GM19025 (cell line): ENCODE results near the gene COMMD4.
"Not testable (repeated sequence)": the region's sequence is repeated elsewhere in the genome, so short reads cannot be mapped to it uniquely, and the experiment has no call there.

Experiments
- ATAC-seq: cut with Tn5 transposase; IDR thresholded peaks from one replicate; pipeline ENCODE4 v1.9.1; 2021; ENCODE audit warnings: mild to moderate bottlenecking, low read depth, moderate library complexity; ENCODE audit not compliant: unreplicated experiment

Gene COMMD4

DNA sequence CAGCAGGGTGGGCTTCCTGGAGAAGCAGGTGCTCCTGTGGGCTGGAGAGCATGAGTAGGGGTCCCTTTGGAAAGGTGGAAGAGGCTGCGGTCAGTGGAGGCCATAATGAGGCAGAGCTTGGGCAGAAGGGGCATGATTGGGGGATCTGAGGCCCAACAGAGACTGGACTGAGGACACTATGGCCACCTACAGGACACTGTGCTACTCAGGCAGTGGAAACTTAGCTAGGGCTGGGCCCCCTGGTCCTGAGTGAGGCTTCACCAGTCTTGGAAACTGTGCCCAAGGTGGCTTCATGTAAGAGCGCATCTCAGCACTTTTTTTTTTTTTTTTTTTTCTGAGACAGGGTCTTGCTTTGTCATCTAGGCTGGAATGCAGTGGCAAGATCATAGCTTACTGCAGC, 6.3 kb upstream of the COMMD4 start:
- ATAC-seq, result no peak

DNA sequence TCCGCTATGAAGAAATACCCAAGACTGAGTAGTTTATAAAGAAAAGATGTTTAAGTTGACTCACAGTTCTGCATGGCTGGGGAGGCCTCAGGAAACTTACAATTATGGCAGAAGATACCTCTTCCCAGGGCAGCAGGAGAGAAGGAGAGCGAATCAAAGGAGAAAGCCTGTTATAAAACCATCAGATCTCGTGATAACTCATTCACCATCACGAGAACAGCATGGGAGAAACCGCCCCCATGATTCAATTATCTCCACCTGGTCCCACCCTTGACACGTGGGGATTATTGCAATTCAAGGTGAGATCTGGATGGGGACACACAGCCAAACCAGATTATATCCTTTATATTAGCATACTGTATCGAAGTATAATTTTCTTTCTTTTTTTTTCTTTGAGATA, 3.8 kb upstream of the COMMD4 start:
- not testable (repeated sequence) for ATAC-seq

DNA sequence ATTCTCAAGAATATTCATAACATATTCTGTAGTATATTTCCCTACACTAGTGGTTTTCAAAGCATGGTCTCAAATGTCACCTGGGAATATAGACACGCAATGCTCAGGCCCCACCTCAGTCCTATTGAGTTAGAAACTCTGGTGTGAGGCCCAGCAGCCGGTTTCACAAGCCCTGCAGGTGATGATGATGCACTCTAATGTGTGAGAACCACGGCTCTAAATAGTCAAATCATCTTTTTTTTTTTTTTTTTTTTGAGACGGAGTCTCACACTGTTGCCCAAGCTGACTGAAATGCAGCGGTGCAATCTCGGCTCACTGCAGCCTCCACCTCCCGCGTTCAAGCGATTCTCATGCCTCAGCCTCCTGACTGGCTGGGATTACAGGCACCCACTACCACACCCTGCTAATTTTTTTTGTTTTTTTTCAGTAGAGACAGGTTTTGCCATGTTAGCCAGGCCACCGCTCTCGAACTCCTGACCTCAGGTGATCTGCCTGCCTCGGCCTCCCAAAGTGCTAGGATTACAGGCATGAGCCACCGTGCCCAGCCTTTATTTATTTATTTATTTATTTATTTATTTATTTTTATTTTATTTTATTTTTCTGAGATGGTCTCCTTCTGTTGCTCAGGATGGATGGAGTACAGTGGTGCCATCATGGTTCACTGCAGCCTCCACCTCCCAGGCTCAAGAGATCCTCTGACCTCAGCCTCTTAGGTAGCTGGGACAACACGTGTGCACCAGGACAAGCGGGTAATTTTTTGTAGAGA, 2.0 kb upstream of the COMMD4 start:
- not testable (repeated sequence) for ATAC-seq

DNA sequence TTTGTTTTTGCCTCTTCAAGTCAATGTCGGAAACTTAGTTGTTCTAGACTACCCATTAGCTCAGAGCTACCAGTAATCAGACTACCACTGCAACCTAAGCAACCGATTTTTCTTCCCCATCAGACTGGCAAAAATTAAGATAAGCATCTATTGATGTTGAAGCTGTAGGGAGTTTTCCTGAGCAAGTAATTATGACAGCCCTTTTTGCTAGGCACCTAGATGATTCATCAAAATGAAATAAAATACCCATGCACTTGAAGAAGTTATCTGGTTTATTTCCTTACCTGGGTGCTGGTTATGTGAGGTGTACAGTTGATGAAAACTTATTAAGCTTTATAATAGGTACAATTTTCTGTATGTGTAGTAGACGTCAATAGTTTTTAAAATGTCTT, 554 bp upstream of the COMMD4 start:
- ATAC-seq, result no peak

DNA sequence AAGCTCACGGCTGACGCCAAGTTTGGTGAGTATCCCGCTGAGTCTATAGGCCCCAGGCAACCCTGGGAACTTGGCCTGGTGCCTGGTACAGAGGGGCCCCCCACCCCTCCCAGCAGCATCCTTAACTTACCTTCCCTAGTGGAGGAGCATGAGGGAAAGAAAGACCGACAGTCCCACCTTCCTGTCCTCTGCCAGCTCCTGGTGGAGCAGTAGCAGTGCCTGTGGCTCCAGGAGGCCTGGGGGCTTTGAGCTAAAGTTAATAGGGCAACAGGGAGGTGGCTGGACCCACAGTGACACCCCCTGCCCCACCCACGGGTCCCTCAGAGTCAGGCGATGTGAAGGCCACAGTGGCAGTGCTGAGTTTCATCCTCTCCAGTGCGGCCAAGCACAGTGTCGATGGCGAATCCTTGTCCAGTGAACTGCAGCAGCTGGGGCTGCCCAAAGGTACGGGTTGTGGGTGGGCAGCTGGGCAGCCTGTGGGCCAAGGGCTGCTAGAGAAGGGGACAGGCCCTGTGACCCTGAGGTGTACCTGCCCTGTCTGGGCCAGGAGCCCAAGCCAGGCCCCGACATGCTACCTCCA, 2.9 kb downstream of the COMMD4 start:
- no peak for ATAC-seq

DNA sequence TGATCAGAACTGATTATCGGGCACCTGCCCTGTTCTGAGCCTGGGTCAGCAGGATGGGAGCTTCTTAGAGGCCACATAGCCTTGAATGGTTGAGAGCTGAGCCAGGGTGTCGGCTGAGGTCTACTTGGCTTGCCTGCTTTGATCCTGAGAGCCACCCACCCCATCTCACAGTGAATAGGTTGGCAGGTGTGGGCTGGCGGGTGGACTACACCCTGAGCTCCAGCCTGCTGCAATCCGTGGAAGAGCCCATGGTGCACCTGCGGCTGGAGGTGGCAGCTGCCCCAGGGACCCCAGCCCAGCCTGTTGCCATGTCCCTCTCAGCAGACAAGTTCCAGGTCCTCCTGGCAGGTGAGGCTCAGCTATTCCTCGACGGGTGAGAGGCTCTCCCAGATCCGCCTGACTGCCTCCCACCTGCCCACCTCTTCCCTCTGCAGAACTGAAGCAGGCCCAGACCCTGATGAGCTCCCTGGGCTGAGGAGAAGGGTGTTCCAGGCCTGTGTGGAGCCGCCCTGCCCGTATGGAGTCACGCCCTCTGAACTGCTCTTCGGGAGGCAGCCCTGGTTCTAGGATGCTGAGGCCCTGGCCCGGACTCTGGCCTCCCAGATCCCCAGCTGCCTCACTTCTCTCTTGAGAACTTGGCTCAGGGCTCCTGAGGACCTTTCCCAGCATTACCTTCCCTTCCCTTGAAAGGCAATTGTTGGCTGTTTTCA, 3.8 kb downstream of the COMMD4 start:
- ATAC-seq, result no peak

DNA sequence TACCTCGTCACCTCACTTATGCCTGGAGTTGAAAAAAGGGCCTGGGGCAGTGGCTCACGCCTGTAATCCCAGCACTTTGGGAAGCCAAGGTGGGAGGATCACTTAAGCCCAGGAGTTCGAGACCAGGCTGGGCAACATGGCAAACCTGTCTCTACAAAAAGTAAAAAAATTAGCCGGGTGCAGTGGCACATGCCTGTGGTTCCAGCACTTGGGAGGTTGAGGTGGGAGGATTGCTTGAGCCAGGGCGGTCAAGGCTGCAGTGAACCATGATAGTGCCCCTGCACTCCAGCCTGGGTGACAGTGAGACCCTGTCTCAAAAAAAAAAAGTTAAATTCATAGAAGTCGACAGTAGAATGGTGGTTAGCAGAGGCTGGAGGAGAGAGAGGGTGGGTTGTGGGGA, 6.4 kb downstream of the COMMD4 start:
- ATAC-seq, result no peak

DNA sequence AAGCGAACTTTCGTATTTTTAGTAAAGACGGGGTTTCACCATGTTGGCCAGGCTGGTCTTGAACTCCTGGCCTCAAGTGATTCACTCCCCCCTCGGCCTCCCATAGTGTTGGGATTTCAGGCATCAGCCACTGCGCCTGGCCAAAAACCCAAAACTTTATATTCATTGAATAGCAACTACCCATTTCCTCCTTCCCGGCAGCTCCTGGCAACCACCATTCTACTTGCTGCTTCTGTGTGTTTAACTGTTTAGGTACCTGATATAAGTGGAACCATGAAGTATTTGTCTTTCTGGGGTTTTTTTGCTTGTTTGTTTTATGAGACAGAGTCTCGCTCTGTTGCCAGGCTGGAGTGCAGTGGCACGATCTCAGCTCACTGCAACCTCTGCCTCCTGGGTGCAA, 8.1 kb downstream of the COMMD4 start:
- not testable (repeated sequence) for ATAC-seq

DNA sequence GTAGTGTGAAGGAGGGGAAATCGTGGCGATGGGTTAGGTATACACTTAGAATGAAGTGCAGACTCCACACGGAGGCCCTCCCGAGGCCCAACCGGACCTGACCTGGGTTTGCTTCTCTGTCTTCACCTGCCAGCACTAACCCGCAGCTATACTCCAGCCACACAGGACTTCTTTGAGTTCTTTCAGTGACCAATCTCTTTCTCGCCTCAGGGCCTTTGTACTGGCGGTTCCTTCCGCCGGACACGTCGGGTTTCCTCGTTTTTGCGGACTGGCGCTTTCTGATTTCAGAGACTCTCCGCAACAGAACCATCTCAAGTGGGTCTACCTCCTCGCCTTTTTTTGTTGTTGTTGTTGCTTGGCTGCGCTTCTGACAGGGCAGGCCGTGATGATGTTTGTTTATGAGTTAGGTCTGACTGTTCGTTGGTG, 10.9 kb downstream of the COMMD4 start, which contains the start of gene NEIL1:
TSS of gene NEIL1 (plus strand) at position 244 of the 426 bp plus-strand sequence. CDS start 1,867 bp downstream, outside the sequence.
- no peak for ATAC-seq

DNA sequence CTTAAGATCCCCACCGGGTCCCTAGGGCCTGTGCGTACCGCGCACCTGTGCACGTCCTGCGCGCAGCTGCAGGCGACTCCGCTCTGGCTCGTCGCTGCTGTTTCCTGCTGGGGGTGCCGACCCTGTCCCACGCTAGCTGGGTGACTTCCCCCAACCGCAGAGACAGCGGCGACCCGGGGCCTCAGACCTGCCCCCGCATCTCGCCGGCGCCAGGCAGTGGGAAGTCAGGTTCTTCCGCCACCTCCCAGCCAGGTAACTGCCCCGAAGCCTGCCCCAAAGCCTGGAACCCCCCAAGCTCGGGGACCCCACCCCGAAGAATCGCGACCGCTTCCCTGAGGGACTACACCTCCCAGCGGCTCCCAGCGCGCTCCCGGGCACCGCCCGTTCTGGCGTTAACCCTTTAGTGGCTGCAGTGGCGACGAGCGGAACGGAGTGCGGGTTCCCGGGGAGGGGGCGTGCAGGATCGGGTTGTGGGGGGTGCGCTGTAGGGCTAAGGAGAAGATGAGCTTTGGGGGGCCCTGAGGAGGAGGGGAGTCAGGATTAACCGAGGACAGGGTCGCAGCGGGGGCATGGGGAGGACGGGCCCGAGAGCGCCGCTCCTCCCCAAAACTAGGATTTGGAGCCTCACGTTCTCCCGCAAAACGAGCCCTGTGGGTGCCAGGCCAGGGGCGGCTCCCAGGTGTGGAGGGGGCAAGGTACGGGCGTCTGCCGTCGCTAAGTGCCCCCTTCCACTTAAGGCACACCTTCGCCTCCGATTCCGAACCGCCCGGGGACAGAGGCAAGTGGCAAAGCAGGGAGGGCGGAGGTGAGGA, 11.6 kb downstream of the COMMD4 start:
- ATAC-seq, result no peak

DNA sequence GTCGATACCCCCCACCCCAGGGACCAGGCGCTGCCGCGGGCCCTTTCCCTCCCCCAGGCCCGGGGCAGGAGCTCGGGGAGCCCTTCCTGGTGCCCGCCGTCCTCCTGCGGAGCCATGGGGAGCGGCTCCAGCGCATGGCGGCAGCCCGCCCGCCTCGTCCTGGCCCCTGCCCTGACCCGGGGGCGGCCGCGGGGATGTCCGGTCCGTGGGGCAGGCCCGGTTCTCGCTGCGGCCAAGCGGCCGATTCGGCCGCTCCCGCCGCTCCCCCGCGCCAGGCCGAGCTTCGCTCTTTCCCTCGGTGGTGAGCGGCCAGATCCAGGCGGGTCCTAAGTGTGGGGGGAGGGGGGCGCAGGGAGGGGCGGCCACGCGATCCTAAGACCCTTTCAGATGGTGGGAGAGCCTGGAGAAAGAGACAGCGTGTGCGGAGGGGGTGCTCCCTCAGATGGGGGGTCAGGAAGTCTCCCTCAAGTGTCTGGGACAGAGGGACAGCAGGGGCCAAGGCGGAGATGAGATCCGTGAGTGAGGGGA, 12.2 kb downstream of the COMMD4 start:
- no peak for ATAC-seq

DNA sequence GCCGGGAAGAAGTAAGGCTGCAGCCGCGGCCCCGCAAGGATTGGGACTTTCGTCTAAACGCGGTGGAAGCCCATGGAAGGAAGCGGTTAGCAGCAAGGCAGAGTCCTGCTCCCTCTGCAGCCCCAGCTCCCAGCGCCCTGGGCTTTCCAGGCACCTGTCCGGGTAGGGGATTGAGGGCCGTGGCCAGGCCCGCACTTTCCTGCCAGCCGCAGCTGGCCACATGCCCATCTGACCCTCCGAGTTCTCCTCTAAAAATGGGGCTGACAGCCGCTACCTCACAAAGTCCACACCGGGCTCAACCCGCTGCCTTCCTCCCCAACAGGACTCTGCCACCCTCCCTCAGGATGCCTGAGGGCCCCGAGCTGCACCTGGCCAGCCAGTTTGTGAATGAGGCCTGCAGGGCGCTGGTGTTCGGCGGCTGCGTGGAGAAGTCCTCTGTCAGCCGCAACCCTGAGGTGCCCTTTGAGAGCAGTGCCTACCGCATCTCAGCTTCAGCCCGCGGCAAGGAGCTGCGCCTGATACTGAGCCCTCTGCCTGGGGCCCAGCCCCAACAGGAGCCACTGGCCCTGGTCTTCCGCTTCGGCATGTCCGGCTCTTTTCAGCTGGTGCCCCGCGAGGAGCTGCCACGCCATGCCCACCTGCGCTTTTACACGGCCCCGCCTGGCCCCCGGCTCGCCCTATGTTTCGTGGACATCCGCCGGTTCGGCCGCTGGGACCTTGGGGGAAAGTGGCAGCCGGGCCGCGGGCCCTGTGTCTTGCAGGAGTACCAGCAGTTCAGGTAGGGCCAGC, 12.9 kb downstream of the COMMD4 start:
- ATAC-seq, result no peak

DNA sequence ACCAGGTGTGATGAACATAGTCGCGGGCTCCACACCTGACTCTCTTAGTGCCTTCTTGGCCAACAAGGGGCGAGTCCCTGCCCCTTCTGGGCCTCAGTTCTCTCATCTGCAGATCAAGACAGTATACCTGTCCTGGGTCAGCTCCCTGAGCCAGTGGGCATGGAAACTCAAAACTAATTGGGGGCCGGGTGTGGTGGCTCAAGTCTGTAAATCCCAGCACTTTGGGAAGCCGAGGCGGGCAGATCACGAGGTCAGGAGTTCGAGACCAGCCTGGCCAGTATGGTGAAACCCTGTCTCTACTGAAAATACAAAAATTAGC, 13.4 kb downstream of the COMMD4 start:
- ATAC-seq, result not testable (repeated sequence)

DNA sequence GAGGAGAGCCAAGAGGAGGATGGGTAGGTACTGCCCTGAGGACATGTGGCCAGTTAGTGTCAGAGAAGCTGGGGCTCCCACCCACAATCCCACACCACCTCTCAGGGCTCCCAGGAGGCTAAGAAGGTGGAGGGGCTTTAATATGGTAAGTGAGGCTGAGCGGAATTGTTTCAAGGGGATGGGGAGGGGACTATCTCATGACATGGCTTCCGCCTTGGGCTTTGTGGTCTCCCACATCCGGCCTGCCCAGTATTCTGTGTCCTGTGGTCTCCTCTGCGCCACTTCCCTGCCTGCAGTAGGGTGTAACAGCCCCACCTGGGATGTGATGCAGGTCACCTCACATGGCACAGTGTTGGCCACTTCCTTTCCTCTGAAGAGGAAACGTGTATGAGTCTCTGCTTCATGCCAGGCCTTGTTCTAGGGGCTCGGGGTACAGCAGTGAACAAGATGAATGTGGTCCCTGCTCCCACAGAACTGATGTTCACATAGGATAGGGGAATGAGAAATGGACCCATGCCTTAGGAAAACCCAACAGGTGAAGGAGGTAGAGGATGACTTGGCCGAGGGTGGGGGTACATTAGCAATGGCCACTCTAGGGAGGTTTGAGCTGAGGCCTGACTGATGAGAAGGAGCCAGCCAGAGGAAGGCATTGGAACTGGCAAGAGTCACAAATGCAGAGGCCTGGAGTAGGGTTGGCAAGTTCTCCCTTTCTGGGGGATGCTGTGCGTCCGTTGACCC, 14.2 kb downstream of the COMMD4 start:
- ATAC-seq, result no peak

DNA sequence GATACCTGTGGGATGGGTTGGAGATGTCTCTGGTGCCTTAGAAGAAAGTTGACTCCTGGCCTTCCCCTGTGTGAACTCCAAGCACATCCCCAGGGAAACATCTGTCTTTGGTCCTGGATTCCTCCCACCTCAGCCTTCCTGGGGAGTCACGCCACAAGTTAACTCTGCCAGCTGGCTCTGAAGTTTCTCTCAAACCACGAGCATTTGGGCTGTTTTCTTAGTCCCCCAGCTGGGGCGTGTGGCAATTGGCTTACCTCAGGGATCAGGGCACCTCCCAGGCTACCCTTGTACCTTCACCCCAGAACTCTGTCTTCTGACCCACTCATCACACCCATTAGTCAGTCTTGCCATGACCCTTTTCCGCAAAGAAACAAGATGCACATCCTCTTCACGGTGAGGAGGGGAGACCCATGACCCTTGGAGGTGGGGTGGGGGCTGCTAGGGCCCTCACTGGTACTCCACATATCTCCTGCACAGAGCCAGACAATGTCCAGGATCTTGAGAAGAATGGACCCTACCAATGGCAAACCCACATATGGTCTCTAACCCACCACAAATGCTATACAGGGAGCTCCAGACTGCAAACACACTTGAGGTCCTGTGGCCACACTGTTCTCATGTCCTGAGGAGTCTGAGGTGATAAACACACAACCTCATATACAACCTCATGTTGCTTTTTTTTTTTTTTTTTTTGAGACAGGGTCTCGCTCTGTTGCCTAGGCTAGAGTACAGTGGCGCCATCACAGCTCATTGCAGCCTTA, 14.9 kb downstream of the COMMD4 start:
- ATAC-seq, result no peak

DNA sequence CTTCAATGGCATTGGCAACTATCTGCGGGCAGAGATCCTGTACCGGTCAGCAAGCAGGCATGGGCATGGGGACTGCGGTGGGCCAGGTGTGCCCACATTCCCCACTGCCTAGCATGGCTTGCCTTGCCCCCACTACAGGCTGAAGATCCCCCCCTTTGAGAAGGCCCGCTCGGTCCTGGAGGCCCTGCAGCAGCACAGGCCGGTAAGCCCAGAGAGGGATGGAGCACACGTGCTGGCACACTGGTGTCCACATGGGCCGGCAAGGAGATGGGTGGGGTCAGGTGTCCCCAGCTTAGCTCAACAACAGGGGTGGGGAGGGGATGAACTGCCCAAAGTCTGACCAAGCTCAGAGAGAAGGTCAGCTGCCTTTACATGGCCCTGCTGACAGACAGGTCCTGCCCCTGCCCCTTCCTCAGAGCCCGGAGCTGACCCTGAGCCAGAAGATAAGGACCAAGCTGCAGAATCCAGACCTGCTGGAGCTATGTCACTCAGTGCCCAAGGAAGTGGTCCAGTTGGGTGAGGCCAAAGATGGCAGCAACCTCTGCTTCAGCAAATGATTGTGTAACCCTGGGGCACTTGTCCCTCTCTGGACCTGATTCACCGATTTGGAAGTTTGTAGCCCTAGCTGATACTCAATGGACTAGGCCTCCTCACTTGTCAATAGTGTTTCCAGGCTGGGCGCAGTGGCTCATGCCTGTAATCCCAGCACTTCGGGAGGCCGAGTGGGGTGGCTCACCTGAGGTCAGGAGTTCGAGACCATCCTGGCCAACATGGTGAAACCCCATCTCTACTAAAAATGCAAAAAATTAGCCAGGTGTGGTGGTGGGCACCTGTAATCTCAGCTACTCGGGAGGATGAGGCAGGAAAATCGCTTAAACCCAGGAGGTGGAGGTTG, 16.6 kb downstream of the COMMD4 start:
- no peak for ATAC-seq

DNA sequence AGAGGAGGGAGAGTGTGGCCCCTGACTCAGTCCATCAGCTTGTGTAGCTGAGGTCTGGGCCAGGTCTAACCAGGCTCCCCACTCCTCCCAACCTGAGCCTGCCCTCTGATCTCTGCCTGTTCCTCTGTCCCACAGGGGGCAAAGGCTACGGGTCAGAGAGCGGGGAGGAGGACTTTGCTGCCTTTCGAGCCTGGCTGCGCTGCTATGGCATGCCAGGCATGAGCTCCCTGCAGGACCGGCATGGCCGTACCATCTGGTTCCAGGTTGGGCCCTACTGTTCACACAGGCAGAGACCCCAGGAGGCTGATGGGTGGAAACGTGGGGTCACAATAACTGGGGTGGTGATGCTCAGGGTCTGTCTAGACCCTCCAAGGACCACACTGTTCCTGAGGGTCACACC, 17.7 kb downstream of the COMMD4 start:
- no peak for ATAC-seq

DNA sequence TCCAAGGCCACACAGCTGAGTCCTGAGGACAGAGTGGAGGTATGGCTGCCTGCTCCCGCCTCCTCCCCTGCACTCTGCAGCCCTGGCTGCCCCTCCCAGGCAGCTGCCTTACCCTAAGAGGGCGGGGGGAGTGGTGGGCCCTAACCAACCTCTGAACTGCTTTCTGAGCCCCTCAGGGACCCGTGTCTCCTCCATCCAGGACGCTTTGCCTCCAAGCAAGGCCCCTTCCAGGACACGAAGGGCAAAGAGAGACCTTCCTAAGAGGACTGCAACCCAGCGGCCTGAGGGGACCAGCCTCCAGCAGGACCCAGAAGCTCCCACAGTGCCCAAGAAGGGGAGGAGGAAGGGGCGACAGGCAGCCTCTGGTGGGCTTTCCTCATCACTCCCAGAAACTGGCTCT, 18.6 kb downstream of the COMMD4 start:
- no peak for ATAC-seq
